ENCODE measurements around the gene SLC13A5.
A peak's percentile ranks its signal among the peaks of the same experiment; 100 is the strongest.
"Not testable (repeated sequence)": the region's sequence is repeated elsewhere in the genome, so short reads cannot be mapped to it uniquely, and the experiment has no call there.

The SLC13A5 gene

DNA sequence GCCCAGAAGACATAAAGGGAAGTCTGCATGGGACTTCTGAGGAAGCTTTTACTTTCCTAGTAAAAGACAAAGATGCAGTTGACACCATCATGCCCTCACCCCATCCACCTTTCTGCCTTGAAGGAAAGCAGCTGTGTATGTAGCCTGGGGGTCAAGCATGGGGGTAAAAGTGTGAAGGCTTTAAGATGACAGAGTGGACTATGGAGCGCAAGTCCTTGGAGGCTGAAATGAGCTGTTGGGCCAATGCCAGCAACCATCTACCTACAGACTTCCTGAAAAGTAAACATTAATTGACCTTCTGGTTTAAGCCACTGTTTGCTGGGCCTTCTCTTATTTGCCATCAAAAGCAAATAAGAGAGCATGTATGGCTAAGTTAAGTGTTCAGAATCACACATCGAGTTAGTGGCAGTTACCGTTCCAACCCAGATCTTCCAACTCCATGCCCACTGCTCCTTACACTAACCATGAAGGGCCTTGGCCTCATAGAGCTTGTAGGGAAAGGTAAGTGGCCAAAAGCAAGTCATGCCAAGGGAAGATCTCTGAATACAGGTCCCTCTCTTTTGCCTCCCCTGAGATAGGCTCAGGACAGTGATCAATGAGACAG is 30.0 kb downstream of the SLC13A5 start:
- no peak for DNase-seq

DNA sequence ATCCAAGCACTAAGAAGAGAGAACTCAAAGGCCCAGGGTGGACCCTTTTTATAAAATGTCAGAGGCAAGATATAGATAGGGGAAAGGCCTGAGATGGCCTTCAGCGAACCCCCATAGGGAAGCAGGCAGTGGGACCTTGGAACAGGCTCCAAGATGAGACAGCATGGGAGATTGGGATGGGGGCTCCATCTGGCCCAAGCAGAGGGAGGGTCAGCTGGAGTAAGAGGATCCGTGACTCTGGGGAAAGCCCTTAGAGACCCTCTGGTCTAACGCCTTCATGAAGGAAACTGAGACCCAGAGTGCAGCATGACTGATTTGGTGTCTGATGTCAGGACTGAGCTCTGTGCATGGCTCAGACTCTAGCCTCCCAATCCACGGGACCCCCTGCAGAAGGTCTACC is 30.8 kb downstream of the SLC13A5 start:
- DNase-seq: no peak

DNA sequence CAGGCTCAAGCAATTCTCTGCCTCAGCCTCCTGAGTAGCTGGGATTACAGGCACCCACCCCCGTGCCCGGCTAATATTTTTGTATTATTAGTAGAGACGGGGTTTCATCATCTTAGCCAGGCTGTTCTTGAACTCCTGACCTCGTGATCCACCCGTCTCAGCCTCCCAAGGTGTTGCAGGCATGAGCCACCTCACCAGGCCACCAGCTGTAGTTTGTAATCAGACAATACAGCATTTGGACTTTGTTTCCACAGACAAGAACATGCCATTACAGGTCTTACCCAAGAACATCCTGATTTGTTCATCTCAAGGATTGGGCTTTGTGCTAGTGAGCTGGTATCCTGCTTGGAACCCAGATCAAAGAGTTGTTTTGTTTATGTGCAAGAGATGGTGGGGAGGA is 31.5 kb downstream of the SLC13A5 start:
- no peak for DNase-seq

DNA sequence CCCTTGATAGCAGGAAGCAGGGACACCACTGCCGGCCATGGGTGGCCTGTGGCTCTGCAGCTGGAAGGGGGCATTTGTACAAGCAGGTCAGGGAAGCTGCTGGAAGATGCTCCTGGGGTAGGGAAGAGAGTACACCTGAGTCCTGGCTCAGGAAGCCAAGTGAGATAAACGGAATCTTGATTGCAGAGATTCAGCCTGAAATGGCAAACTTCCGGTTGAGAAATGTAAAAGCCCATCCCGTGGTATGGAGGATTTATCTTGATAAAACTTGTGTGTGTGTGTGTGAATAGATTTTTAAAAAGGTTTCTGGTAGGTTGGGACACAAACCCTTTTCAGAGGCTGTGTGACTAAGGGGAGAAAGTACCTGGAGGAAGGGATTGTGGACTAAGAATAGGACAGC is 32.0 kb downstream of the SLC13A5 start:
- DNase-seq: no peak

DNA sequence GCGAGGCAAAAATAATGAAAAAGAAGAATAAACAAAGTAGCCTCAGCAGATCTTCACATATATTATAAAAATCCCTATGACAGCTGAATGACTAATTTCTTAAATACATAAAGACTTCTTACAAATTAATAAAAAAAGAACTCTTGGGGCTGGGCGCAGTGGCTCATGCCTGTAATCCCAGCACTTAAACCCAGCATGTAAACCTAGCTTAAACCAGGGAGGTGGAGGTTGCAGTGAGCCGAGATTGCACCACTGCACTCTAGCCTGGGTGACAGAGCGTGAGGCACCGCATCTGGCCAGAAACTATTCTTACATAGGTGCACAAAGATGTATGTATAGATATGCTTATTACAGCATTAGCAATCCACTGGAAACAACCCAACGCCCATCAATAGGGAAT is 33.9 kb downstream of the SLC13A5 start:
- no peak for DNase-seq

DNA sequence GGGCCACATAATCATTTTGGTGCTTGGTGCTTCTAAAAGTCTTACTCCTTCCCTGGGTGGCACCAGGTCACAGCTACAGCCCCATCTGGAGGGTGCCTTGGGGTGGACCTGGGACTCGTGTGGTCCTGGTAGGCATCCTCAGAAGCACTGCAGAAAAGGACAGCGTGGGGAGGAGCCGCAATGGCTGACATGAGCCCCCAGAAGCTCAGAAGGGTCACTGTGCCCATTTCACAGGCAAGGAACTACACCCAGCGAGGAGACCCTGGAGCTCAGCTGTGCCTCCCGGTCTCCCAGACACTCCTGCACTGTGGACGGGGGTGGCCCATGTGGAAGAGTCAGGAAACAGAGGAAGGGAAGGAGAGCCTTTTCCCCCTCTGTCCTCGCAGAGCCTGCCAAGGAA is 35.2 kb downstream of the SLC13A5 start:
- DNase-seq: no peak

DNA sequence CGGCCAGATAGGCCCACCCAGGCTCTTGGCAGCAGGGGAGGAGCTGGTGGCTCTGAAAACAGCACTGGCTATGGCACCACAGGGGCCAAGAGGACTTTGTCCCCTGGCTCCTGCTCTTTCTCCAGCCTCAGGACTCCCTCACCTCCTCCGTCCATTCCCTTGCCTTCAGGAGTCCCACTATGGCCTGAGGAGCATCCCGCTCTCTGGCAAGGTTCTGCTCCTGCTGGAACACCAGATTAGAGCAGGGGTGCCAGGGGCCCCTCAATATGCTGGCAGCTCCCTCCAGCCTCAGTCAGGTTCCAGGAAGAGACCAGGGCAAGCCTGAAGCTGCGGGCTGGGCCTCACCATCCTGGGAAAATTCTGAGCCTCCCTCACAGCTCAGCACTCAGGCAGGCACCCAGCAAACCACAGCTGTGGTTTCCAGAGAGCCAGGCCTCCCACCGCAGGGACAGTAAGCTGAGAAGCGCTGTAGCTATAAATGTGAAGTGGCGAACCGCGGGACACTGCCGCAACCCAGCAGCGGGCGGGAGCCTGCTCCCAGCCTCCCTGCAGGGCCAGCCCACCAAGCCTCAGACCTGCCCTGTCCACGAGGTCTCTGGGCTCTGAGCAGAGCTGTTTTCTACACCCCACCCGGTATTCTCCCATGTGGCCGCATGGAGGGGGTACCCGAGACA is 35.9 kb downstream of the SLC13A5 start:
- DNase-seq: no peak

DNA sequence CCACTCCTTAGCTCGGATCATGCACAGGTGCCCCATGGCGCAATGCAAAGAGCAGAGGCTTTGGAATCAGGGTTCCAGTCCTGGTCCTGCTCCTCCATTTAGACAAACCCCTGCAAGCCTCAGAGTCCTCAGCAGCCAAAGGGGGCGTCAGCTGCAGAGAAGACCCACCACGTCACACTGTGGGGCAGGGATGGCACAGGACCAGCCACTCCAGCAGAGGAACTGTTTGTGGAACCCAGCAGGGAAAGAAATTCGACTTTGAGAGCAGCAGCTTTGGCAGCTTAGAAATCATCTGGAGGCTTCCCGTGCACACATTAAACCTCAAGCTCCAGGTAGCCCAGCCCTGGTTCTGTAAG is 36.4 kb downstream of the SLC13A5 start:
- DNase-seq: no peak

DNA sequence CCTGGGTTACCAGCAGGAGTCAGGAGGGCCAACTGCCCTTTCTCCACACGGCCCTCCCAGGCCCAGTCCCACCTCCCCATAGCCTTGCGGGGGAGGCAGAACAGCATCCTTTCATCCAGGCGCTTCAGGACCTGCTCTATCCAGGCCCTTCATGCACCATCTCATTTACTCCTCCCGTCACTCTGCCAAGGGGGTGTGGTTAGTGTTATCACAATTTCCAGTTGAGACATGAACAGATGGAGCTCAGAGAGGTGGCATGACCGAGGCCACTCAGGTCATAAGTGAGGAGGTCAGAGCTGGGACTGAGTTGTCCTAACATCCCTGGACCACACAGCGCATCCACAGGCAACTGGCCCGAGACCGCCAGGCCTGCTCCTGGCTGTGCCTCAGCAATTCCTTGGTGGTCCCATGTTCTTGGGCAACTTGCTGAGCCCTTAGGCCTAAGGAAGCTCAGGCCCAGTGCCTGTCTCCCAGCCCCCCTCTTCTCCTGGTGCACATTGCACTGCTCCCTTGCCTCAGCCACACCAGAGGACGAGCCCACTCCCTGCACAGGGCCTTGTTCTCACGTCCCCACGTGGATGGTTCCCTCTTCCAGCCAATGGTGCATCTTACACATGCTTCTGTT is 37.9 kb downstream of the SLC13A5 start:
- no peak for DNase-seq

DNA sequence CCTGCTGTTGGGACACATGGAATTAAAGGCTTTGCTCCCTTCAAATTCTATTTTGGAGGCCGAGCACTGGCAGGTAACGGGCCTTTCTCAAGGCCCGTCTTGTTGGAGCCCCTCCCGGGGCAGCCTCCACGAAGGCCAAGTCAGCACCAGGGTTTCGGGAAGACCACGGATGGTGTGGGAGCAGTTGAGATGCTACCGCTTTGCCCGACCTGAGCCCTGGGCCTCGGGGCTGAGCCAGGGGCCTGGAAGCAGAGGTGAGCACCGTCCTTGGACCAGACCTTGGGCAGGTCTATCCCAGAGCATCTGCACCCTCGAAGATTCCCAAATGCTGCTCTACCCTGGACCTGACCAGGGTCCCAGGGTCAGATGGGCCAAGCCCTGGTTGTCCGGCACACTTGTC is 38.6 kb downstream of the SLC13A5 start:
- no peak for DNase-seq

DNA sequence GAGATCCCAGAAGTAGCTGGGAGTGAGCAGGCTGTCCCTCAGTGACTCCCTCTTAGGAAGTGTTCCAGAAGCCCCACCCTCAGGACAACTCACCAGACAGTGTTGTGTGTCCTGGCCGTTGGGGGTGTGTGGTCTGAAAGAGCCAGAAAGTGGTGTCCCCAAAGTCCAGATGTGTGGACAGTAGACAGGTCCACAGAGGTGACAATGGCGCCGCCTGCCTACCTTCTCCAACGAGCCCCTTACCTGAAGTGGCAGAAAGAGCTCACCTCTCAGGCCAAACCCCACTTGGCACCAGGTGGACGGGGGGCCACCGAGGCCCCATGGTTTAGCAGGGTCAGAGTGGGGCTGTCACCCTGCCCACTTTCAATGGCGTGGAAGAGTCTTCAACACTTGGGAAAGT is 41.7 kb downstream of the SLC13A5 start:
- DNase-seq: no peak

DNA sequence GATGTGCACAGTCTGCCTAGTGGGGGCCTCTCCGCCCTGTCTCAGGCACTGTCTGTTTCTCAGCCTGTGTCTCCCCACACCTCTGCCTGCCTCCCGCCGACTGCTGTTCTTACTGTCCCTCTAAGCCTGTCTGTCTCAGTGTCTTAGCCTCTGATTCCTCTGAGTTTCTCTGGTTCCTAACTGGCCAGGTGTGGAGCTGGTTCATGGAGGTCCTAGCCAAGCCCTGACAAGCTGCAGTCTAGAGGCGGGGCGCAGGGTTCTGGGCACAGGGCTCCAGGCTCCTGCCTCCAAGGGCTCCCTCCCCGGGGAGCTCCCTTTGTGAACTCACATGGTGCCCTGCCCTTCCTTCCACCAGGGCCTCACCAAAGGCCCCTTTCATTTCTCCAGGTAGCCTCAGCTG is 42.2 kb downstream of the SLC13A5 start:
- DNase-seq: no peak

DNA sequence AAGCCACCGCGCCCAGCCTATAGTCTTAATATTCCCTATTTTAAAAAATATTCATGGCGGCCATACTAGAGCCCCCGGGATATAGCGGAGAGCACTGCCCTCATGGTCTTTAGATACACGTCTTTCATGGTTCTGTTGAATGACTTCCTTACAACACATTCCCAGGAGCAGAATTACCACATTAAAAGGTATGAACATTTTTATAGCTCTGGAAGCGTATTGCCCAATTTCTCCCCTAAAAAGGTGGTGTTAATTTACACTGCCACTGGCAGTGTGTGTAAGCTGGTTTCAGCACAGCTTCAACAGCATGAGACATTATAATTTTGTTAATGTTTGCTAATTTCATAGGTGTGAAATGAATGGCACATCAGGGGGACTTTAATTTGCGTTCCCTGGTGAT is 42.6 kb downstream of the SLC13A5 start:
- DNase-seq: no peak

DNA sequence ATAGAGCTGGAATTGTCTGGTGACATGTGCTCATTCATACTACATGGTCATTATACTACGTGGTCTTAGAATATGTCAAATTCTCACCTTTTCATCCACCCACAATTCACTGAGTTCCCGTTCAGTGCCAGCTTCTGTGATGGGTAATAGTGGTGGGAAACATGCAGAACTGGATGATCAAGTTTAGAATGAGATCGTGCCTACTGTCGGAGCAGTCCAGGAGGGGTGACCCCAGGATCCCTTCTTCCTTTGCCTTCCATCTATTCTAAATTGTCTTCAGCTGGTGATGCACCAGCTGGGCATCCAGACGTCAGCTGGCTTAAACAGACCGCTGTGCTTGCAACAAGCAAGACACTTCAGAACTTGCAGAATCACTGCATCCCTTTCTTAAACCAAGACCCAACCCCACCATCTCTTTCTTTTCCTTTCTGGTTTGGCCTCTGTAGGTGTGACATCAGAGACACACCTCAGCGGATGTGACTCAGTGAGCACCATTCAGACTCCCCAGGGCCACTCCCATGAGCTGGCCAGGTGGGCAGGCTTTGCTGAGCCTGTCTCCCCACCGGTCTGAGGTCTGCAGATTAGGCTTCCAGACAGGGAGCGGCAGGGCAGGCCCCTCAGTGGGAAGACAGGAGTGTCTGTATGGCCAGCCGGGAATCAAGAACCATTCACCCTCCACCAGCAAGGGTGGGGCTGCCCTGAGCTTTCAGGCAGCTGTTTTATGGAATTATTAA is 43.5 kb downstream of the SLC13A5 start:
- no peak for DNase-seq

DNA sequence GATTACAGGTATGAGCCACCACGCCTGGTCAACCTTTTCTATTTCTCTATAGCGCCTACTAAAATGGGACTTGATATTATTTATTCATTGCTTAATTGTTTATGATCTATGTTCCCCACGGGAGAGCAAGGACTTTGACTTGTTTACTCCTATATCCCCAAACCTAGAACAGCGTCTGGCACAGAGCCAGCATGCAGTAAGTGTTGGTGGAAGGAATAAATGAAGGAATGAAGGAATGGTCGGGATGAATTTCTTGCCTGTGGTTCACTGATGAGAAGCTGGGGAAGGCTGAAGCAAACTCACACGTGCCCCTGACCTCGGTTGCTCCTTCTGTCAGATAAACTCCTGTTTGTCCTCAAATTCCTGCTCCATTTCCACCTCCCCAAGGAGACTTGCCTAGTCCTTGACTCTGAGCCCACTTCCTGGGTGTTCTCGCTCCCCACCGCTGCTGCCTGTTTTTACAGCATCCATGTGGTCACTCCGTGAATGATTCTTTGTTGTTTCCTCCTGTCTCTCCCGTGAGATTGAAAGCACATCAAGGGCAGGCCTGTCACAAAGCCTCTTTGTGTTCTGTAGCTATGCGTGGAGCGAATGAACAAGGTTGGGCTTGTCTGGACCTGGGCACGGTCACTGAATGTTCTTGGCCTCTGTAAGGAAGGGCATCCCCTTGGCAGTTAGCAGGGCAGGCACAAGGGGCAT is 44.3 kb downstream of the SLC13A5 start:
- DNase-seq: no peak

DNA sequence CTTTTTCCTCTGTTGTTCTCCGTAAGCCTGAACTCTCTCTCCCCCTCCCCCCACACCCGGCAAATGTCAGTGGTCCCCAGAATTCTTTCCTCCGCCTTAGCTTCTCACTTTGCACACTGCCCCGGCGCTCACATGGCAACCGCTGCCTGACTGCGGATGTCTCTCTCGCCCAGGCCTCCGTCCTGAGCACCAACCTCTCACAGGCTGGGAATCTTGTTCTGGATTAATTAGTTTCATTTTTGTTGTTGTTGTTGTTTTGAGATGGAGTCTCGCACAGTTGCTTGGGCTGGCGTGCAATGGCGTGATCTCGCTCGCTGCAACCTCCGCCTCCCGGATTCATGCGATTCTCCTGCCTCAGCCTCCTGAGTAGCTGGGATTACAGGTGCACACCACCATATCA is 45.0 kb downstream of the SLC13A5 start:
- no peak for DNase-seq

DNA sequence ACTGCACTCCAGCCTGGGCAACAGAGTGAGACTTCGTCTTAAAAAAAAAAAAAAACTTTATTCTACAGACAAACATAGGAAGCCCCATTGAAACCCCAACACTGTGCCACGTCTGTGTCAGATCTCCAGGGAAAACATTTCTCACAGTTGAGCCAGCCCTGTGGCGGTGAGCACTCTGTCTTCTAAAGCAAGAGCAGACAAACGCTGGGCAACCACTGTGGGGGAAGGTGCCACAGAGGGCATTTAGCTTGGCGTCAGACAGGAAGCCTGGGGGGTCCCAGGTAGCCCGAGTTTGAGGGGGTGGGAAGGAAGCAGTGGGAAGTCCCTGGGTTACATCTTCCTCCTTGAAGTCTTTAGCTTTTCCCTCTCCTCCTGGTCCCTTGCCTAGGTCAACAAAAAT is 45.7 kb downstream of the SLC13A5 start:
- no peak for DNase-seq

DNA sequence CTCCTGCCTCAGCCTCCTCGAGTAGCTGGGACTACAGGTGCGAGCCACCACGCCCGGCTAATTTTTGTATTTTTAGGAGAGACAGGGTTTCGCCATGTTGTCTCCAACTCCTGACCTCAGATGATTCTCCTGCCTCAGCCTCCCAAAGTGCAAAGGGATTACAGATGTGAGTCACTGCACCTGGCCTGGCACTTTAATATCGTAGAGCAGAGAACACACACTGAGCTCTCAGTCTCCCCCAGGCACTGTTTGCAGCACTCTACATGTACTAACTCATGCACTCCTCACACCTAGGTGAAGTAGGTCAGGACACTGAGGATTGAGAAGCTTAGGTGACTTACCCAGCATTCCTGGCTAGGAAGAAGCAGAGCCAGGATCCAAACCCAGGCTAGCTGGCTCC is 46.6 kb downstream of the SLC13A5 start:
- DNase-seq: no peak

DNA sequence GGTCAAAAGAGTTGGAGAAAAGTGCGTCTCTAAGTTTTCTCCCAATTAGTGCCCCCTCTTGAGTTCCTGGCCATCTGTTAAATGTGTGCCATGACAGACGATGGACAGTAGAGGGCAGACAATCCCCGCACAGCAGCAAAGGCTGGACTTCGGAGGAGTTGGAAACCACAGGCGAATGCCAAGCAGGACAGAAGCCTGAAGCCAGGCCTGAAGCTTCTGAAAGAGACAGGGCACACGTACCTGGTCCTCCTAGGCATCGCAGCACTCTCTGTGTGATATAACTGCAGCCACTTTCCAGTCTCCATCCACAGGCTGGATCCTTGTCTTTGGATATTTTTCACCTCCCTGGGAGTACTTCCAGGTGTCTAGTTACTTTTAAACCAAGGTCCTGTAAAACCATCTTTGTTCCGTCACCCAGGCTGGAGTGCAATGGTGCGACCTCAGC is 47.1 kb downstream of the SLC13A5 start:
- peak; percentile 41 for DNase-seq

DNA sequence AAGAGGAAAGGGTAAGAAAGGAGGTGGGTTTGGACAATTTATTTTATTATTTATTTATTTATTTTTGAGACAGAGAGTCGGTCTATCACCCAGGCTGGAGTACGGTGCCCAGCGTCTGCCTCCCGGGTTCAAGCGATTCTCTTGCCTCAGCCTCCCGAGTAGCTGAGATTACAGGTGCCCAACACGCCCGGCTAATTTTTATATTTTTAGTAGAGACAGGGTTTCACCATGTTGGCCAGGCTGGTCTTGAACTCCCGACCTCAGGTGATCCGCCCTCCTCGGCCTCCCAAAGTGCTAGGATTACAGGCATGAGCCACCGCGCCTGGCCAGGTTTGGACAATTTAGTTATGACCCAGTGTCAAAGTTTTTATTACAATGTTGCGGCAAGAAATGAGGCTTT is 50.0 kb downstream of the SLC13A5 start:
- not testable (repeated sequence) for DNase-seq

DNA sequence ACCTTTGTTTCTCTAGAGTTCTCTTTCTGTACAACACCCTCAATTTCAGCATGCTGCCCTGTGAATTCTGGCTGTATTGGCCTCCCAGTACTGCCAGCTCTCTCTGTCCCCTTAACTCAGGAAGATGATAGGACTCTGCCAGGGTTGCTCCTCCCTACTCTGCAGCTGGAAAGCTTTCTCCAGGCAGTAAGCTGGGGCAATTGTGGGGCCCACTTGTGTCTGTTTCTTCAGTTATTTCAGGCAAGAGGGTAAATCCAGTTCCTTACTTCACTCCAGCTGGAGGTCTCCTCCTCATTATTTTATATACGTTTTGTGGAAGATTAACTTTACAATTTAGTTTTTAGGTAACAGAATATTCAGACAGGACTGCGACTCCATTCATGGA is 51.7 kb downstream of the SLC13A5 start:
- DNase-seq: no peak

DNA sequence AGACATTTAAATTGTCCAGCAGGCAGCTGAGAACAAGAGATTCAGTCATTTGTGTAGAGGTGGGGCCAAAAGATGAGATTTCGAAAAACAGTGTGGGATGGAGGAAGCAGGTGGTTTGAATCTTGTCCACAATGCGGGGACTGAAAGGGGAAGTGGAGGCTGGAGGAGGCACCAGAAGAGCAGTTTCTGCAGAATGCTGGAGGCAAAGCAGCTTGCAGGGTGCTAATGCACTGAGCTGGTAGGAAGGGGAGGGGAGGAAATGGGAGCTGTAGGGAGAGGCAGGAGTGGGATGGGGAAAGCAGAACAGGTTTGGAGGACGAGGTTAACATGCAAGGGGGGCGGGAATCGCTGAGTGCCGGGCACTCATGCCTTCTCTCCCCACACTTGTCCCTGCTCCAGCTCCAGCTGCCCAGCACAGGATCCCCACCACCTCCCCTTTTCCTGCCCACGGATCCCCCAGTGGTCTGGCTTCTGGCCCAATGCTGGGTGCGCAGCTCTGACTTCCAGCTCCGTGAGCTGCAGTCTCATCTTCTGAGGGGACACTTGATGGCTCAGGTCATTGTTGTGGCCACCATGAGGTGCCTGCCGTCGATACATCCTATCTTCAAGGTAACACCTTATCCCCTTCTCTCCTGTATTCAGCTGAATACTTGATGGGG is 52.2 kb downstream of the SLC13A5 start:
- no peak for DNase-seq

DNA sequence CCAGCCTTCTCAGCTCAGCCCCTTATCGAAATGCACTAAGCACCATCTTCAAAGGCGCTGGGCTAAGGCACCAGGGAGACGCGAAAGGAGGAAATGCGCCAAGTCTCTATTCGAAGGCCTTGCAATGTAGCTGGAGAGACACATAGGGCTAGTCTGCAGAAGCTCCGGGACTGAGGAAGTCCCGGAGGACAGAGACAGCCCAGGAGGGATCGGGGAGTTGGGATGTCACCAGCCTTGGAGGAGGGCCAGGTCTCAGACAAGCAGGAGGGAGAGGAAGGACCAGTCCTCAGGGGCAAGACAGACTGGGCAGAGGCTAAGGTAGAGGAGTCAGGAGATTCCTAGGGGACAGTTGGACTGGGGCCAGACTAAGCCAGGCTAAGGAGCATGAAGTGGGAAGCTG is 53.1 kb downstream of the SLC13A5 start:
- DNase-seq: no peak

Measured in activated CD4-positive, CD25-positive, alpha-beta regulatory T cell treated with anti-CD3 and anti-CD28 coated beads, Interleukin-2, amount 50 U/mL, for 72 hours (primary cell).